GM23338 (cell line): ENCODE data around the gene IGSF22. TPM values are rescaled to one million over a fixed set of nuclear protein-coding genes. Genes with fewer than 3 reads are reported as not detected.

Experiments
- ATAC-seq: fragments of 200-7000 bp; cut with Tn5 transposase; 3 replicates; pipeline ENCODE4 v1.9.1; 2020
- DNase-seq: peaks from one replicate; pipeline ENCODE4 v3.0.0-alpha.2; 2015; ENCODE audit warnings: low spot score
- H2AFZ ChIP-seq: fragments of 200-600 bp; sonication (generic); 2 replicates; pipeline ENCODE4 v1.8.0; 2016; ENCODE audit warnings: antibody characterized with exemption, mild to moderate bottlenecking, moderate library complexity
- H3F3A ChIP-seq: fragments of 200-600 bp; sonication (generic); replicated peaks from 2 replicates; pipeline ENCODE4 v1.8.0; 2017; ENCODE audit warnings: antibody characterized with exemption, mixed run types, low read depth
- H3K27ac ChIP-seq: fragments of 200-600 bp; sonication (generic); 2 replicates; pipeline ENCODE4 v1.6.1; 2016; ENCODE audit warnings: low read depth
- H3K27me3 ChIP-seq: fragments of 200-600 bp; sonication (generic); 2 replicates; pipeline ENCODE4 v1.8.0; 2016; ENCODE audit warnings: mild to moderate bottlenecking, mixed run types, moderate library complexity; ENCODE audit not compliant: insufficient read depth
- H3K36me3 ChIP-seq: fragments of 200-600 bp; sonication (generic); 2 replicates; pipeline ENCODE4 v1.8.0; 2016; ENCODE audit warnings: mild to moderate bottlenecking; ENCODE audit not compliant: insufficient read depth
- H3K4me1 ChIP-seq: fragments of 200-600 bp; sonication (generic); 2 replicates; pipeline ENCODE4 v1.8.0; 2016; ENCODE audit warnings: mild to moderate bottlenecking, moderate library complexity; ENCODE audit not compliant: insufficient read depth
- H3K4me2 ChIP-seq: fragments of 200-600 bp; sonication (generic); 2 replicates; pipeline ENCODE4 v1.7.1; 2017; ENCODE audit warnings: mixed run types
- H3K4me3 ChIP-seq: fragments of 200-600 bp; sonication (generic); 2 replicates; pipeline ENCODE4 v1.6.1; 2016; ENCODE audit warnings: mixed run types
- H3K79me2 ChIP-seq: fragments of 200-600 bp; sonication (generic); replicated peaks from 2 replicates; pipeline ENCODE4 v1.8.0; 2017; ENCODE audit warnings: mild to moderate bottlenecking; ENCODE audit not compliant: insufficient read depth
- H3K9me2 ChIP-seq: fragments of 200-600 bp; sonication (generic); 2 replicates; pipeline ENCODE4 v1.8.0; 2017; ENCODE audit not compliant: insufficient read depth
- H4K20me1 ChIP-seq: fragments of 200-600 bp; sonication (generic); replicated peaks from 2 replicates; pipeline ENCODE4 v1.8.0; 2017; ENCODE audit warnings: mild to moderate bottlenecking; ENCODE audit not compliant: insufficient read depth
- H3K27ac Mint-ChIP-seq: 2 replicates; pipeline ENCODE4 v1.8.0; 2020; ENCODE audit warnings: inconsistent platforms, mild to moderate bottlenecking, moderate library complexity, mixed read lengths
- H3K27me3 Mint-ChIP-seq: 3 replicates; pipeline ENCODE4 v1.8.0; 2022; ENCODE audit warnings: low read depth, mild to moderate bottlenecking, moderate library complexity, mixed read lengths, inconsistent platforms; ENCODE audit not compliant: insufficient read depth, poor library complexity
- H3K36me3 Mint-ChIP-seq: 3 replicates; pipeline ENCODE4 v1.8.0; 2021; ENCODE audit warnings: low read depth, mild to moderate bottlenecking, inconsistent platforms, moderate library complexity, mixed read lengths
- H3K4me1 Mint-ChIP-seq: 3 replicates; pipeline ENCODE4 v1.8.0; 2020; ENCODE audit warnings: mild to moderate bottlenecking, inconsistent platforms, mixed read lengths
- H3K4me3 Mint-ChIP-seq: 3 replicates; pipeline ENCODE4 v1.8.0; 2021; ENCODE audit warnings: moderate library complexity, mild to moderate bottlenecking, inconsistent platforms, mixed read lengths
- H3K9me3 Mint-ChIP-seq: 3 replicates; pipeline ENCODE4 v1.8.0; 2020; ENCODE audit warnings: moderate library complexity, mild to moderate bottlenecking, inconsistent platforms, mixed read lengths
- CREB1 ChIP-seq: fragments of 250-450 bp; sonication (Bioruptor Pico); IDR thresholded peaks from 2 replicates; pipeline ENCODE4 v1.5.0; 2020; ENCODE audit warnings: low read depth, mild to moderate bottlenecking, moderate library complexity
- CTCF ChIP-seq, 2 experiments: fragments of 200-600 bp in 1 of 2; sonication (generic) in 1 of 2; conservative IDR thresholded peaks; 2 replicates each; pipeline versions ENCODE4 v1.5.1 to v1.6.1; 2016 to 2017; ENCODE audit warnings: antibody characterized with exemption in 2 of 2, low read depth in 2 of 2, mild to moderate bottlenecking in 2 of 2, moderate library complexity in 1 of 2
- ETS1 ChIP-seq: IDR thresholded peaks from 2 replicates; pipeline ENCODE4 v1.6.1; 2016; ENCODE audit warnings: antibody characterized with exemption
- EZH2 ChIP-seq: fragments of 200-600 bp; sonication (generic); IDR thresholded peaks from one replicate; pipeline ENCODE4 v1.8.0; 2017; ENCODE audit warnings: antibody characterized with exemption, mild to moderate bottlenecking, low read depth; ENCODE audit not compliant: unreplicated experiment
- EZH2phosphoT487 ChIP-seq: fragments of 200-600 bp; sonication (generic); IDR thresholded peaks from one replicate; pipeline ENCODE4 v1.8.1; 2018; ENCODE audit warnings: antibody characterized with exemption; ENCODE audit not compliant: unreplicated experiment
- JUNB ChIP-seq: IDR thresholded peaks from one replicate; pipeline ENCODE4 v1.6.1; 2016; ENCODE audit warnings: antibody characterized with exemption; ENCODE audit not compliant: unreplicated experiment
- NANOG ChIP-seq: IDR thresholded peaks from 2 replicates; pipeline ENCODE4 v1.6.1; 2016; ENCODE audit warnings: antibody characterized with exemption, borderline replicate concordance
- POLR2AphosphoS5 ChIP-seq: IDR thresholded peaks from 2 replicates; pipeline ENCODE4 v1.6.1; 2016; ENCODE audit warnings: antibody characterized with exemption, low read depth
- REST ChIP-seq: IDR thresholded peaks from one replicate; pipeline ENCODE4 v1.6.1; 2018; ENCODE audit warnings: antibody characterized with exemption; ENCODE audit not compliant: unreplicated experiment
- STAT1 ChIP-seq: IDR thresholded peaks from one replicate; pipeline ENCODE4 v1.6.1; 2016; ENCODE audit warnings: antibody characterized with exemption; ENCODE audit not compliant: unreplicated experiment
- ZNF114 ChIP-seq: fragments of 250-450 bp; sonication (Bioruptor Pico); IDR thresholded peaks from 2 replicates; pipeline ENCODE4 v1.5.0; 2020; ENCODE audit warnings: mild to moderate bottlenecking, moderate library complexity
- ZNF331 ChIP-seq: fragments of 250-450 bp; sonication (Bioruptor Pico); IDR thresholded peaks from 2 replicates; pipeline ENCODE4 v1.5.0; 2020; ENCODE audit warnings: low read depth, mild to moderate bottlenecking, moderate library complexity
- ZNF462 ChIP-seq: fragments of 250-450 bp; sonication (Bioruptor Pico); IDR thresholded peaks from 2 replicates; pipeline ENCODE4 v1.5.0; 2020; ENCODE audit warnings: mild to moderate bottlenecking, moderate library complexity
- polyA plus RNA-seq: library from polyadenylated mRNA; unstranded; fragments of >200 nt; fragmentation: Nextera tagmentation; extraction: Ambion mirVana; gene quantifications from 2 replicates; pipeline ENCODE4 v1.2.1, GENCODE V29; 2016
- total RNA-seq: library from RNA; depleted of rRNA; stranded (reverse); fragments of >200 nt; shearing (Covaris generic); gene quantifications from 2 replicates; pipeline ENCODE4 v1.2.3, GENCODE V29; 2014

The IGSF22 gene
- total and polyA plus RNA-seq, 2 experiments from 2014 or later, result 0.37 TPM; not detected in 1

GRCh38 chr11:18707811-18708340 is 18.1 kb downstream of the IGSF22 start:
- Histone ChIP-seq H3K4me2 (no peak overlapping the region), H3K27me3 (peaks cover 18% of the 10 kb centered on the region), H2AFZ (no peak overlapping the region), H3K79me2 (no peaks in the 10 kb centered on the region), H3K36me3 (no peaks in the 10 kb centered on the region), H3K9me2 (no peaks in the 10 kb centered on the region), H3K4me3 (no peak overlapping the region), H3K4me1 (peaks cover 10% of the 10 kb centered on the region; the same call in 1 of the 2 replicates), H3K27ac (no peak overlapping the region), H3F3A (no peaks in the 10 kb centered on the region), H4K20me1 (no peaks in the 10 kb centered on the region)
- Mint-ChIP-seq H3K27me3 (peaks cover 8% of the 10 kb centered on the region), H3K27ac (no peak overlapping the region), H3K4me3 (no peak overlapping the region; the same call in 2 of the 3 replicates), H3K4me1 (peaks cover 7% of the 10 kb centered on the region; the same call in 2 of the 3 replicates), H3K36me3 (no peaks in the 10 kb centered on the region), H3K9me3 (no peaks in the 10 kb centered on the region)
- no peak for DNase-seq
- no peak for TF ChIP-seq ZNF114 (CRISPR knock-in tag)
- no peak for TF ChIP-seq ZNF331 (CRISPR knock-in tag)
- no peak for TF ChIP-seq EZH2phosphoT487
- TF ChIP-seq CREB1 (CRISPR knock-in tag), result no peak
- TF ChIP-seq ZNF462 (CRISPR knock-in tag), result no peak
- no peak for TF ChIP-seq JUNB
- no peak for TF ChIP-seq EZH2
- no peak for TF ChIP-seq NANOG
- TF ChIP-seq CTCF (conservative IDR thresholded peaks at IDR 0.05; ENCODE audit: low read depth in 2 of 2), result no peak
- no peak for TF ChIP-seq POLR2AphosphoS5
- no peak for TF ChIP-seq STAT1
- TF ChIP-seq ETS1, result no peak
- TF ChIP-seq REST, result no peak
- no peak for ATAC-seq
